ELR (cell line): ENCODE results near the gene UBE2S.
"Not testable (repeated sequence)": the region's sequence is repeated elsewhere in the genome, so short reads cannot be mapped to it uniquely, and the experiment has no call there.

Source experiments
- DNase-seq: peaks from one replicate; pipeline ENCODE4 v3.0.0-alpha.2; 2015; ENCODE audit warnings: low read depth

Gene UBE2S

DNA sequence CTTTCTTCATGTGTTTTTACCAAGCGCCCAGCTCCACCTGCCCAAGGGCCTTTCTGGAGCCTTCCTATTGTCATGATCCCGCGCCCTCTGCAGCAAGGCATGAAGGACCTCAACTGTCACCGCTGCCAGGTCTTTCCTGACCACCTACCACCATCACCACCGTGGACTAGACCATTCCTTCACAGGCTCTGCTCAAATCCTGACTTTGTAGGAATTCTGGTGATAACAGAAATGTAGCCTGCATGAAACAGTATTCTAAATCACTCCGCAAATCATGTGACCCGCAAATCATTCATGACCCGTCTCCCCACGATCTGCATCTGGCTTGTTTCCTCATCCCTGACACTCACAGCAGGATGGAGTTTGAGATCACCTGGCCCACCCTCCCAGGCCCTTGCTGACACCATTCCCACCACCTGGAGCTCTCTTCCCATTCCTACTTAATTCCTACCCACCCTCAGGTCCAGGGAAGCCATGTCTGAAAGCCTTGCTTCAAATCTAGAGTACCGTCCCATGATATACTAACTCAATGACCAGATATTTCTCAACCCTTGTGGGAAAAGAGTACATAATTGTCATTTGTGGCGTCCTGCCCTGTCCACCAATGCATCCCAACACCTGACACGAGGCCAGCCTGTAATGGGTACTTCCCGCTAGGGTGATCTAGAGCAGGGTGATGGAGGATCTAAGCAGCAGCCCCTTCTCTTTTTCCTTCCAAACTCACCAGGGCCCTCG is 1.3 kb downstream of the UBE2S start:
- no peak for DNase-seq

GRCh38 chr19:55405638-55406037 is 1.9 kb downstream of the UBE2S start:
- no peak for DNase-seq

DNA sequence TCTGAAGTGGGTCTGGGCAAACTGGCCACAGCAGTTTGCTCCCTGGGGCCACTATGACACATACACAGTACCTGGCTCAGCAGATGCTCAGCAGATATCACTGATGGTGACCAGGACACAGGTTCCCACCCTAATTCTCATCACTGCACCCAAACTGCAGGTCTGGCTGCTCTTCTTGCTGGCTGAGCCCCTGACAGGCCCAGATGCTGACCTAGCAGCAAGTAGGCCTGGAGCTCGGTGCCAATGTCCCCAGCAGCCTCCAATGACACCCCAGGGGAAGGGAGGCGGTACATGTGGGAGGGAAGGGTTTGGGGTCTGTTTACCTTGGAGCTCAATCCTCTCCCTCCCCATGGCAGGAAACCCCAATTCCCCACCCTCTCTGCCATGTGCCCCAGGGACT is 5.1 kb downstream of the UBE2S start:
- no peak for DNase-seq

- DNase-seq, result not testable (repeated sequence)
Observed at GRCh38 chr19:55401390-55401789, 6.2 kb downstream of the UBE2S start.

DNA sequence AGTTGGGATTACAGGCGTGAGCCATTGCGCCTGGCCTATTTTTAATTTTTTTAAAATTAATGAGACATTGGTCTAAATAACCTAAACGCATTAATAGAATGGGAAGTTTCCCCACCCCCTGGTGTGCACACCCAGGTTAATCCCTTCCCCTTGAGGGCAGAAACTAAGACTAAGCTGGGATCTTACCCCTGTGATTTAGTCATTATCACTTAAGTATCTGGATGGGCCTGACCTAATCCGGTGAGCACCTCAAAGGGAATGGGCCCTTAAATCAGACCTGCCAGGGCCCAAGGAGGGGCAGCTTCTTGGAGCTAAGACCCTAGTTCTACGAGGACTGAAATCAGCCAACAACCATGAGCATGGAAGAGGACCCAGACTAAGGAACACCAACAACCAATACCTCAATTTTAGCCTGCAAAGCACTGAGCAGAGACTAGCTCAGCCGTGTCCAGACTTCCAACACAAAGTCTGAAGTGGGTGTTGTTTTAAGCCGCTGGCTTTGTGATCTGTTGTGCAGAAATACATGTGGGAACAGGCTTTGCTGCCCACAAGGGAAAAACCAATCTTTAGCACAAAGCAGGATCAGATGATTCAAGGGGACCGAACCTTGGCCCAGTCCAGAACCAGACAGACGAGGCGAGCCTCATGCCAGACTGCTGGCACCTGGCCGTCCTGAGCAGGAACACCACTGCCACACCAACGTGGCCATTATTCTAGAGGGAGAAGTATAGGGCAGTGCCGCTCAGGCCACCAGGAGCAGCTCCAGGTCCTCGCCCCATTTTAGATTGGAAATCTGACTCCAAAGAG is 7.1 kb downstream of the UBE2S start:
- no peak for DNase-seq

GRCh38 chr19:55398200-55398925 is 9.2 kb downstream of the UBE2S start:
- no peak for DNase-seq

- no peak for DNase-seq
Observed at GRCh38 chr19:55392820-55393761, 14.5 kb downstream of the UBE2S start.

GRCh38 chr19:55391702-55392615 is 15.6 kb downstream of the UBE2S start:
- DNase-seq, result peak; percentile 69

GRCh38 chr19:55391191-55391670 is 16.4 kb downstream of the UBE2S start:
- DNase-seq, result no peak

DNA sequence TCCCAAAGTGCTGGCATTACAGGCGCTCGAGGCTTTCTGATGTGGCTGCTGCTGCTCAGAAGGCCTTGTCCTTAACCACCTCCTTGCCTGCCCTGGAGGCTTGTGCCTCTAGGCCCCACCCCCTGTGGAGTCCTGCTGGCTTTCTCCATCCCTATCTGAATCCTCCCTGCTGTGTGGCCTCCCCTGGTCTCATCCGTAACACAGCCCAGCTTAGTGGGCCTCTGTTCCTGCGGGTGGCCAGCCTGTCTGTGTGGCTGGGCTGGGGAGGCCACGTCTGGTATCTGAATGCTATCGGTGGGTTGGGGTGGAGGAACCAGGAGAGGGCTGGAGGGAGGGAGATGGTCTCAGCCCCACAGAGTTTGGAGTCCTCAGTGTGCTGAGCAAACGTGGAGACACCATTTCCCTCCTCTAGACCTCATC is 17.1 kb downstream of the UBE2S start:
- peak; percentile 53 for DNase-seq

GRCh38 chr19:55389386-55390317 is 17.9 kb downstream of the UBE2S start:
- no peak for DNase-seq

GRCh38 chr19:55387736-55388497 is 19.7 kb downstream of the UBE2S start:
- no peak for DNase-seq

GRCh38 chr19:55386493-55386971 is 21.1 kb downstream of the UBE2S start:
- DNase-seq, result no peak

- peak; percentile 99 for DNase-seq
Observed at GRCh38 chr19:55385724-55386492, 21.7 kb downstream of the UBE2S start, which contains the start of gene RPL28. TSS of gene RPL28 (plus strand) at chr19:55385932. CDS start at chr19:55386358, 426 bp downstream.

GRCh38 chr19:55384920-55385723 is 22.5 kb downstream of the UBE2S start:
- peak; percentile 96 for DNase-seq

GRCh38 chr19:55384131-55384919 is 23.3 kb downstream of the UBE2S start, which contains the start of gene TMEM238:
TSS of gene TMEM238 (minus strand) at chr19:55384292. CDS start at chr19:55384259, 33 bp downstream.
- DNase-seq, result no peak
